ENCODE results near the gene THOP1.
"Not testable (repeated sequence)": the region's sequence is repeated elsewhere in the genome, so short reads cannot be mapped to it uniquely, and the experiment has no call there.

The THOP1 gene

DNA sequence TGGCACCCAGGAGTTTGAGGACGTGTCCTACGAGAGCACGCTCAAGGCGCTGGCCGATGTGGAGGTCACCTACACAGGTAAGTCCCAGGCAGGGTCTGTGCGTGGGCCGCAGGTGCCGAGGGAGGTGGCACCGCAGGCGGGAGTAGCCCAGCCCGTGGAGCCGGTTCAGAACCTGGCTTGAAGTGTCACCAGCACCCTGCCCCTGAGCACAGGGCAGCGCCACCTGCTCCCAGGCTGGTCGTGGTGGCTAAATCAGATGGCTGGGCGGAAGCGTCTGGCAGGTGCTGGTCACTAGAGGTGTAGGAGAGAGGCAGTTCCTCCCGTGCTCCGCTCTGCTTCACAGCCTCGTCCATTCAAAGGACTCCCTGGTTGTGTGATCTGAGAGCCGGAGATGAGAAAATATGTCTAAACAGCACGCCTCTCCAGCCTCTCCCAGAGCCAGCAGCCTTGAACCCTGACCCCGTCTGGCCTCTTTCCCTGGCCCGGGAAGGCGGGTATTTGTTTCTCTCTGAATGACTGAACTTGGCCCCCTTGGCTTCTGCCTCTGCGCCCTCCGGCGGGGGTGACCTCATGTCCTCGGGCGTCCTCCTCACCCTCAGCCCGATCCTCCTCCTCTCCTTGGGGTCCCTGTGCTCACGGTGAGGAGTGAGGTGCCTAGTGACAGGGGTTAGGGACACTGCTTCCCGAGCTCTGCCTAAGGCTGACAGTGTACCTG lies 5.4 kb downstream of the THOP1 start:
- in situ Hi-C loops (cut with HindIII; ENCODE audit: low sequenced_read_pairs) = no loop called here
- no peak overlapping the region for H3K4me3 ChIP-seq (ENCODE audit: low read depth, low read length)
- no peak for DNase-seq (ENCODE audit: low read depth, low spot score)
- TF ChIP-seq, protein P1, sequence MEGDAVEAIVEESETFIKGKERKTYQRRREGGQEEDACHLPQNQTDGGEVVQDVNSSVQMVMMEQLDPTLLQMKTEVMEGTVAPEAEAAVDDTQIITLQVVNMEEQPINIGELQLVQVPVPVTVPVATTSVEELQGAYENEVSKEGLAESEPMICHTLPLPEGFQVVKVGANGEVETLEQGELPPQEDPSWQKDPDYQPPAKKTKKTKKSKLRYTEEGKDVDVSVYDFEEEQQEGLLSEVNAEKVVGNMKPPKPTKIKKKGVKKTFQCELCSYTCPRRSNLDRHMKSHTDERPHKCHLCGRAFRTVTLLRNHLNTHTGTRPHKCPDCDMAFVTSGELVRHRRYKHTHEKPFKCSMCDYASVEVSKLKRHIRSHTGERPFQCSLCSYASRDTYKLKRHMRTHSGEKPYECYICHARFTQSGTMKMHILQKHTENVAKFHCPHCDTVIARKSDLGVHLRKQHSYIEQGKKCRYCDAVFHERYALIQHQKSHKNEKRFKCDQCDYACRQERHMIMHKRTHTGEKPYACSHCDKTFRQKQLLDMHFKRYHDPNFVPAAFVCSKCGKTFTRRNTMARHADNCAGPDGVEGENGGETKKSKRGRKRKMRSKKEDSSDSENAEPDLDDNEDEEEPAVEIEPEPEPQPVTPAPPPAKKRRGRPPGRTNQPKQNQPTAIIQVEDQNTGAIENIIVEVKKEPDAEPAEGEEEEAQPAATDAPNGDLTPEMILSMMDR (IDR thresholded peaks at IDR 0.05; ENCODE audit: low read depth, low read length) = no peak

DNA sequence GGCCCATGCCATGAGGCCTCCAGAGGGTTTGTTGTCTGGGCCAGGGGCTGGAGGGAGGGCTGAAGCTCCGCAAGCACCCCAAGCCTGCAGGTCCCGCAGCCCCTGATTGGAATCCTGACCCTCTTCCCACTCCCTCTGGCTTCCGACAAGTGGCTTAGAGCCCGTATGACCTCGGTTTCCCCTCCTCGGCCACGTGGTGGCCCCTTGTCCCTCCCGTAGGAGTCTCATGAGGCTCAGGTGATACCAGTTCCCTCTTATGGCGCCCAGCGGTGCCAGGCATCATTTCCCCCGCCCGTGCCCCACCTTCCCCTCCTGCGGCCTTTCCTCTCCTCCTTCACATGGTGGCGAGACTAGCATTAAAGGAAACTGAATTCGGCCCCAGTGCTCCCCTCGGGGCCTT lies 6.1 kb downstream of the THOP1 start:
- DNase-seq (ENCODE audit: low read depth, low spot score) = no peak
- no peak overlapping the region for H3K4me3 ChIP-seq (ENCODE audit: low read depth, low read length)
- in situ Hi-C loops (cut with HindIII; ENCODE audit: low sequenced_read_pairs) = no loop called here
- TF ChIP-seq, protein P1 (IDR thresholded peaks at IDR 0.05; ENCODE audit: low read depth, low read length) = no peak

DNA sequence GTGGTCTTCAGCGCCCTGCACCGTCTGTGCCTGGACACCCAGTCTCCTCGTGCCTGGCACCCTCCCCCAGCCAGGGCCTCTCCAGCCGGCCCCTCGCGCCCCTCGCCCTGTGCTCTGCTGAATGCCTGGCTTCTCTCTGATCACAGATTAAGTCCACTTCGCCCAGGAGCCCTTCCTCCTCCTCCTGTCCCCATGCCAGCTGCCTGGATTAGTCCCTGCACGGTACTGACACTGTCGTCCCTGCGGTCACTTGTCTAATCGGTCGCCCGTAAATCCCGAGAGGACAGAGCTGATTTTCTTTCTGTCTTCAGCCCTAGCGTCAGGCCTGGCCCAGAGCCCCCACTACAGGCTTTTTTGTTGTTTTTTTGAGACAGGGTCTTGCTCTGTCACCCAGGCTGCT lies 6.6 kb downstream of the THOP1 start:
- in situ Hi-C loops (cut with HindIII; ENCODE audit: low sequenced_read_pairs) = no loop called here
- no peak overlapping the region for H3K4me3 ChIP-seq (ENCODE audit: low read depth, low read length)
- no peak for DNase-seq (ENCODE audit: low read depth, low spot score)
- TF ChIP-seq, protein P1 (IDR thresholded peaks at IDR 0.05; ENCODE audit: low read depth, low read length) = no peak

DNA sequence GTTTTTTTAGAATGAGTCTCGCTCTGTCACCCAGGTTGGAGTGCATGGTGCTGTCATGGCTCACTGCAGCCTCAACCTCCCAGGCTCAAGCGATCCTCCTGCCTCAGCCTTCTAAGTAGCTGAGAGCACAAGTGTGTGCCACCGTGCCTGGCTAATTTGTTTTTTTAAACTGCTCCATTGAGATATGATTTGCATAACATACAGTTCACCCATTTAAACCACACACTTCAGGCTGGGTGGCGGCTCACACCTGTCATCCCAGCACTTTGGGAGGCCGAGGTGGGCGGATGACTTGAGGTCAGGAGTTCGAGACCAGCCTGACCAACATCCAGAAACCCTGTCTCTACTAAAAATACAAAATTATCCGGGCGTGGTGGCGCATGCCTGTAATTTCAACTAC lies 7.4 kb downstream of the THOP1 start:
- H3K4me3 ChIP-seq (ENCODE audit: low read depth, low read length); DNase-seq (ENCODE audit: low read depth, low spot score); in situ Hi-C loops (cut with HindIII; ENCODE audit: low sequenced_read_pairs): not testable (repeated sequence)

DNA sequence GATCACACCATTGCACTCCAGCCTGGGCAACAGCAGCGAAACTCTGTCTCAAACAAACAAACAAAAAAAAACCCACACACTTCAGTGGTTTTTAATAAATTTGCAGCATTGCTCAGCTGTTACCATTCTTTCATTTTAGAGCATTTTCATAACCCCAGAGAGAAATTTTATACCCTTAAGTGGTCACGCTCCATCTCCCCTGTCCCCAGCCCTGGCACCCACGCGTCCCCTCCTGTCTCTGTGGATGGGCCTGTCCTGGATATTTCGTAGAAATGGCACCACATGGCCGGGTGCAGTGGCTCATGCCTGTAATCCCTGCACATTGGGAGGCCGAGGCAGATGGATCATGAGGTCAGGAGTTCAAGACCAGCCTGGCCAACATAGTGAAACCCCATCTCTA lies 7.8 kb downstream of the THOP1 start:
- H3K4me3 ChIP-seq (ENCODE audit: low read depth, low read length) = no peak overlapping the region
- TF ChIP-seq, protein P1 (IDR thresholded peaks at IDR 0.05; ENCODE audit: low read depth, low read length) = no peak
- in situ Hi-C loops (cut with HindIII; ENCODE audit: low sequenced_read_pairs) = no loop called here
- DNase-seq (ENCODE audit: low read depth, low spot score) = no peak

DNA sequence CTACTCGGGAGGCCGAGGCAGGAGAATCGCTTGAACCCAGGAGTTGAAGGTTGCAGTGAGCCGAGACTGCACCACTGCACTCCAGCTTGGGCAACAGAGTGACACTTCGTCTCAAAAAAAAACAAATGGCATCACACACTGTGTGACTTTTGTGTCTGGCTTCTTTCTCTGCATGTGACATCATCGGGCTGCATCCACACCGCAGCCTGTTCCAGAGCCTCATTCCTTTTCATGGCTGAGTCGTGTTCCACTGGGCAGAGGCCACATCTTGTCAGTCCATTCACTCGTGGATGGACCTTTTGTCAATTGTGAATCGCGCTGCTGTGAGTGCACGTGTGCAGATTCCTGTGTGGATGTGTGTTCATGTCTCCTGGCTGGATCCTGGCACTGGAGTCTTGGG lies 8.3 kb downstream of the THOP1 start:
- no peak overlapping the region for H3K4me3 ChIP-seq (ENCODE audit: low read depth, low read length)
- in situ Hi-C loops (cut with HindIII; ENCODE audit: low sequenced_read_pairs) = no loop called here
- no peak for DNase-seq (ENCODE audit: low read depth, low spot score)
- TF ChIP-seq, protein P1 (IDR thresholded peaks at IDR 0.05; ENCODE audit: low read depth, low read length) = no peak

DNA sequence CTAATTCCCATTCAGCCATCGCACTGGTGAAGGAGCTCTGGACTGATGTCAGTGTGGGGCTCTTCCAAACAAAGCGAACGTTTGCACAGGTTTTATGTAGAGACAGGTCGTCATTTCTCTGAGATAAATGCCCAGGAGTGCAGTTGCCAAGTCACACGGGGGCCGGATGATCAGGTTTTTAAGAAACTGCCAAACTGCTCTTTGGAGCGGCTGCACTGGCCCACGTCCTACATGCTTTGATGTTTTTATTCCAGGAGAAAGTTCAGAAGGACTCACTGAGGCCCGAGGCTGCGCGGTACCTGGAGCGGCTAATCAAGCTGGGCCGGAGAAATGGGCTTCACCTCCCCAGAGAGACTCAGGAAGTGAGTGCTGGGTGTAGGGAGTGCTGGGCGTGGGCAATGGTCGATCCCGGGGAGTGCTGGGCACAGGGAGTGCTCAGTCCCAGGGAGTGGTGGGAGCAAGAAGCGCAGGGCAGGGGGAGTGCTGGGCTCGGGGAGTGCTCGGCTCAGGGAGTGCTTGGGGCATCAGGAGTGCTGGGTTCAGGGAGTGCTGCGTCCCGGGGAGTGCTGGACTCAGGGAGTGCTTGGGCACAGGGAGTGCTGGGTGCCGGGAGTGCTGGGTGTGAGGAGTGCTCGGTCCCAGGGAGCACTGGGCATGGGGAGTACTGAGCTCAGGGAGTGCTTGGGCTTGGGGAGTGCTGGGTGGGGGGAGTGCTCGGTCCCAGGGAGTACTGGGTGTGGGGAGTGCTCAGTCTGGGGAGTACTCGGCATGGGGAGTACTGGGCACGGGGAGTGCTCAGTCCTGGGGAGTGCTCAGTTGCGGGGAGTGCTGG lies 10.7 kb downstream of the THOP1 start:
- no peak overlapping the region for H3K4me3 ChIP-seq (ENCODE audit: low read depth, low read length)
- DNase-seq (ENCODE audit: low read depth, low spot score) = no peak
- TF ChIP-seq, protein P1 (IDR thresholded peaks at IDR 0.05; ENCODE audit: low read depth, low read length) = no peak
- in situ Hi-C loops (cut with HindIII; ENCODE audit: low sequenced_read_pairs) = no loop called here
